Left ventricle myocardium inferior (tissue), 1 donor: Measurements from ENCODE around the gene RHOU. TPM values are rescaled to one million over a fixed set of nuclear protein-coding genes. Genes with fewer than 3 reads are reported as not detected.
A peak's percentile ranks its signal among the peaks of the same experiment; 100 is the strongest.

Source experiments
- DNase-seq: peaks from one replicate; pipeline ENCODE4 v3.0.0-alpha.2; 2020
- H3K27ac ChIP-seq: fragments of 200-600 bp; replicated peaks from 2 replicates; pipeline ENCODE4 v1.8.0; 2021
- H3K27me3 ChIP-seq: fragments of 200-600 bp; 2 replicates; pipeline ENCODE4 v1.8.0; 2021; ENCODE audit warnings: low read depth
- H3K36me3 ChIP-seq: fragments of 200-600 bp; 2 replicates; pipeline ENCODE4 v1.8.0; 2021
- H3K4me1 ChIP-seq: fragments of 200-600 bp; 2 replicates; pipeline ENCODE4 v1.8.0; 2021
- H3K4me3 ChIP-seq: fragments of 200-600 bp; 2 replicates; pipeline ENCODE4 v1.8.0; 2021; ENCODE audit warnings: mild to moderate bottlenecking, moderate library complexity
- H3K9me3 ChIP-seq: fragments of 200-600 bp; replicated peaks from 2 replicates; pipeline ENCODE4 v1.8.0; 2021
- intact Hi-C: fragments of 100-400 bp; cut with micrococcal nuclease; formaldehyde crosslinking; loops from one replicate; pipeline ENCODE4 v1.11.0; 2022
- total RNA-seq: library from RNA; stranded (reverse); fragmentation: NEBNext Ultra II Directional; extraction: Animal tissue kit (Norgen Biotek cat#: 25700); gene quantifications from one replicate; pipeline ENCODE4 v1.2.1, GENCODE V29; 2021
- TF ChIP-seq, protein P1 (sequence below): fragments of 200-600 bp; IDR thresholded peaks from 2 replicates; pipeline ENCODE4 v1.8.0; 2021; ENCODE audit warnings: antibody characterized with exemption, mild to moderate bottlenecking, borderline replicate concordance
- donor health status: DM: no; HTN: yes; CAD: no; lungs with severe emphysema.

Gene RHOU
- total RNA-seq, 1 donor from 2014 or later, result 5.1 TPM

GRCh38 chr1:228781161-228781808 lies 46.0 kb downstream of the RHOU start:
- Histone ChIP-seq H3K27me3 (peaks cover 78% of the 10 kb centered on the region), H3K27ac (peak overlapping the region; percentile 7), H3K4me3 (no peak overlapping the region), H3K36me3 (no peaks in the 10 kb centered on the region), H3K4me1 (peaks cover 26% of the 10 kb centered on the region), H3K9me3 (no peaks in the 10 kb centered on the region)
- TF ChIP-seq, protein P1, sequence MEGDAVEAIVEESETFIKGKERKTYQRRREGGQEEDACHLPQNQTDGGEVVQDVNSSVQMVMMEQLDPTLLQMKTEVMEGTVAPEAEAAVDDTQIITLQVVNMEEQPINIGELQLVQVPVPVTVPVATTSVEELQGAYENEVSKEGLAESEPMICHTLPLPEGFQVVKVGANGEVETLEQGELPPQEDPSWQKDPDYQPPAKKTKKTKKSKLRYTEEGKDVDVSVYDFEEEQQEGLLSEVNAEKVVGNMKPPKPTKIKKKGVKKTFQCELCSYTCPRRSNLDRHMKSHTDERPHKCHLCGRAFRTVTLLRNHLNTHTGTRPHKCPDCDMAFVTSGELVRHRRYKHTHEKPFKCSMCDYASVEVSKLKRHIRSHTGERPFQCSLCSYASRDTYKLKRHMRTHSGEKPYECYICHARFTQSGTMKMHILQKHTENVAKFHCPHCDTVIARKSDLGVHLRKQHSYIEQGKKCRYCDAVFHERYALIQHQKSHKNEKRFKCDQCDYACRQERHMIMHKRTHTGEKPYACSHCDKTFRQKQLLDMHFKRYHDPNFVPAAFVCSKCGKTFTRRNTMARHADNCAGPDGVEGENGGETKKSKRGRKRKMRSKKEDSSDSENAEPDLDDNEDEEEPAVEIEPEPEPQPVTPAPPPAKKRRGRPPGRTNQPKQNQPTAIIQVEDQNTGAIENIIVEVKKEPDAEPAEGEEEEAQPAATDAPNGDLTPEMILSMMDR, result no peak
- DNase-seq, result peak; percentile 22
- intact Hi-C loops, result no loop called here

- Histone ChIP-seq H3K9me3 (no peaks in the 10 kb centered on the region), H3K27ac (no peak overlapping the region), H3K36me3 (no peaks in the 10 kb centered on the region), H3K4me3 (no peak overlapping the region), H3K27me3 (peaks cover 73% of the 10 kb centered on the region), H3K4me1 (peaks cover 30% of the 10 kb centered on the region)
- DNase-seq, result no peak
- TF ChIP-seq, protein P1, result no peak
- intact Hi-C loops, result no loop called here
Measured at GRCh38 chr1:228781809-228782661, 46.8 kb downstream of the RHOU start.

GRCh38 chr1:228782662-228783417 lies 47.6 kb downstream of the RHOU start:
- Histone ChIP-seq H3K36me3 (no peaks in the 10 kb centered on the region), H3K4me3 (no peak overlapping the region), H3K27me3 (peaks cover 70% of the 10 kb centered on the region), H3K27ac (no peak overlapping the region), H3K4me1 (peaks cover 37% of the 10 kb centered on the region), H3K9me3 (no peaks in the 10 kb centered on the region)
- intact Hi-C loops, result no loop called here
- TF ChIP-seq, protein P1, result no peak
- DNase-seq, result no peak

- no peak for DNase-seq
- H3K27ac ChIP-seq, result no peak overlapping the region
- peaks cover 70% of the 10 kb centered on the region for H3K27me3 ChIP-seq
- TF ChIP-seq, protein P1, result no peak
- no peaks in the 10 kb centered on the region for H3K9me3 ChIP-seq
- H3K4me3 ChIP-seq, result no peak overlapping the region
- H3K36me3 ChIP-seq, result no peaks in the 10 kb centered on the region
- H3K4me1 ChIP-seq, result peaks cover 37% of the 10 kb centered on the region
- intact Hi-C loops, result no loop called here
Measured at GRCh38 chr1:228783418-228784040, 48.2 kb downstream of the RHOU start.

DNA sequence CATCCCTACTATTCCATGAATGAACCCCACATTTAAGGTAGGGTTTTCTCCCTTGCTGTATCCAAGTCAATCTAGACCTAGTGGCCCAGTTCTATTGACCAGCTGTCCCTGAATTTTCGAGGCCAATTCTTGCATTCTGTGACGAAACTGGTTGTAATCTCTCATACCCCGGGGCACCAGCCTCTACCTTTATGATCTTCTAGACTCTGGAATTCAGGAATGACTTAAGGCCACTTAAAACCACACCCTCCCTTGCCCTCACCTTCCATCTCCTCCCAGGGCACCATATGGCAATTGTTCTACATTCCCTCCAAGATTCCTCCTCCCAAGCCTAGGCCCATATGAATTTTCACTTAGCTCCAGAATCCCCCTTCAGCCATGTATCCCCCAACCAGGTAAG lies 48.9 kb downstream of the RHOU start:
- Histone ChIP-seq H3K4me1 (peaks cover 37% of the 10 kb centered on the region), H3K27ac (no peak overlapping the region), H3K4me3 (no peak overlapping the region), H3K9me3 (no peaks in the 10 kb centered on the region), H3K27me3 (peaks cover 70% of the 10 kb centered on the region), H3K36me3 (no peaks in the 10 kb centered on the region)
- intact Hi-C loops, result no loop called here
- no peak for DNase-seq
- TF ChIP-seq, protein P1, result no peak
